OCI-LY3 (cell line): ENCODE measurements around the gene BEAN1.

Experiments used
- H2AFZ ChIP-seq: fragments of 200-600, 300-600 bp; shearing (Covaris generic); 2 replicates; pipeline ENCODE4 v1.6.0; 2014; ENCODE audit warnings: antibody characterized with exemption, low read depth, low read length
- H3K27ac ChIP-seq: fragments of 200-600, 300-600 bp; sonication (generic); 2 replicates; pipeline ENCODE4 v1.5.1; 2014; ENCODE audit warnings: mild to moderate bottlenecking, low read length, moderate library complexity, mixed read lengths
- H3K27me3 ChIP-seq: fragments of 200-600, 300-600 bp; sonication (generic); 2 replicates; pipeline ENCODE4 v1.6.1; 2014; ENCODE audit warnings: low read depth, low read length, mixed read lengths
- H3K36me3 ChIP-seq: fragments of 200-600, 300-600 bp; sonication (generic); replicated peaks from 2 replicates; pipeline ENCODE3; 2014; ENCODE audit warnings: low read depth, low read length, mixed read lengths
- H3K4me1 ChIP-seq: fragments of 300-600, 200-600 bp; sonication (generic); 2 replicates; pipeline ENCODE4 v1.6.1; 2014; ENCODE audit warnings: low read length, mixed read lengths
- H3K4me2 ChIP-seq: fragments of 200-600, 300-600 bp; sonication (generic); 2 replicates; pipeline ENCODE4 v1.6.1; 2014; ENCODE audit warnings: low read length, mixed read lengths
- H3K4me3 ChIP-seq: fragments of 300-600, 200-600 bp; sonication (generic); 2 replicates; pipeline ENCODE4 v1.5.1; 2014; ENCODE audit warnings: antibody characterized with exemption, mild to moderate bottlenecking, low read length, moderate library complexity
- H3K79me2 ChIP-seq: fragments of 300-600, 200-600 bp; shearing (Covaris generic); 2 replicates; pipeline ENCODE4 v1.6.1; 2014; ENCODE audit warnings: mild to moderate bottlenecking, low read length, mixed read lengths
- H3K9ac ChIP-seq: fragments of 300-600, 200-600 bp; shearing (Covaris generic); 2 replicates; pipeline ENCODE4 v1.6.0; 2014; ENCODE audit warnings: mild to moderate bottlenecking, low read length, moderate library complexity
- H3K9me3 ChIP-seq: fragments of 200-600, 300-600 bp; shearing (Covaris generic); 2 replicates; pipeline ENCODE4 v1.6.1; 2014; ENCODE audit warnings: low read length, mixed read lengths; ENCODE audit not compliant: insufficient read depth
- H4K20me1 ChIP-seq: fragments of 200-600, 300-600 bp; sonication (generic); 2 replicates; pipeline ENCODE4 v1.6.1; 2016; ENCODE audit warnings: low read length, mixed read lengths; ENCODE audit not compliant: insufficient read depth
- EZH2phosphoT487 ChIP-seq: fragments of 200-600 bp; shearing (Covaris generic); IDR thresholded peaks from 2 replicates; pipeline ENCODE4 v1.6.1; 2018; ENCODE audit warnings: antibody characterized with exemption, mixed run types, low read depth
- TF ChIP-seq, protein P1 (sequence below): fragments of 200-600, 300-600 bp; sonication (generic); IDR thresholded peaks from 2 replicates; pipeline ENCODE4 v1.5.1; 2014; ENCODE audit warnings: antibody characterized with exemption, low read length, low read depth

Gene BEAN1

GRCh38 chr16:66469291-66469946, 42.3 kb downstream of the BEAN1 start:
- no peak overlapping the region for H3K9ac ChIP-seq
- H2AFZ ChIP-seq = no peak overlapping the region
- H3K4me2 ChIP-seq = no peak overlapping the region
- H3K27me3 ChIP-seq = no peaks in the 10 kb centered on the region
- H3K4me3 ChIP-seq = no peak overlapping the region
- no peak overlapping the region for H3K27ac ChIP-seq
- no peaks in the 10 kb centered on the region for H3K79me2 ChIP-seq
- no peaks in the 10 kb centered on the region for H3K36me3 ChIP-seq
- H3K4me1 ChIP-seq = peaks cover 8% of the 10 kb centered on the region
- TF ChIP-seq, protein P1, sequence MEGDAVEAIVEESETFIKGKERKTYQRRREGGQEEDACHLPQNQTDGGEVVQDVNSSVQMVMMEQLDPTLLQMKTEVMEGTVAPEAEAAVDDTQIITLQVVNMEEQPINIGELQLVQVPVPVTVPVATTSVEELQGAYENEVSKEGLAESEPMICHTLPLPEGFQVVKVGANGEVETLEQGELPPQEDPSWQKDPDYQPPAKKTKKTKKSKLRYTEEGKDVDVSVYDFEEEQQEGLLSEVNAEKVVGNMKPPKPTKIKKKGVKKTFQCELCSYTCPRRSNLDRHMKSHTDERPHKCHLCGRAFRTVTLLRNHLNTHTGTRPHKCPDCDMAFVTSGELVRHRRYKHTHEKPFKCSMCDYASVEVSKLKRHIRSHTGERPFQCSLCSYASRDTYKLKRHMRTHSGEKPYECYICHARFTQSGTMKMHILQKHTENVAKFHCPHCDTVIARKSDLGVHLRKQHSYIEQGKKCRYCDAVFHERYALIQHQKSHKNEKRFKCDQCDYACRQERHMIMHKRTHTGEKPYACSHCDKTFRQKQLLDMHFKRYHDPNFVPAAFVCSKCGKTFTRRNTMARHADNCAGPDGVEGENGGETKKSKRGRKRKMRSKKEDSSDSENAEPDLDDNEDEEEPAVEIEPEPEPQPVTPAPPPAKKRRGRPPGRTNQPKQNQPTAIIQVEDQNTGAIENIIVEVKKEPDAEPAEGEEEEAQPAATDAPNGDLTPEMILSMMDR = no peak
- TF ChIP-seq EZH2phosphoT487 = no peak
- no peaks in the 10 kb centered on the region for H4K20me1 ChIP-seq
- H3K9me3 ChIP-seq = no peaks in the 10 kb centered on the region

DNA sequence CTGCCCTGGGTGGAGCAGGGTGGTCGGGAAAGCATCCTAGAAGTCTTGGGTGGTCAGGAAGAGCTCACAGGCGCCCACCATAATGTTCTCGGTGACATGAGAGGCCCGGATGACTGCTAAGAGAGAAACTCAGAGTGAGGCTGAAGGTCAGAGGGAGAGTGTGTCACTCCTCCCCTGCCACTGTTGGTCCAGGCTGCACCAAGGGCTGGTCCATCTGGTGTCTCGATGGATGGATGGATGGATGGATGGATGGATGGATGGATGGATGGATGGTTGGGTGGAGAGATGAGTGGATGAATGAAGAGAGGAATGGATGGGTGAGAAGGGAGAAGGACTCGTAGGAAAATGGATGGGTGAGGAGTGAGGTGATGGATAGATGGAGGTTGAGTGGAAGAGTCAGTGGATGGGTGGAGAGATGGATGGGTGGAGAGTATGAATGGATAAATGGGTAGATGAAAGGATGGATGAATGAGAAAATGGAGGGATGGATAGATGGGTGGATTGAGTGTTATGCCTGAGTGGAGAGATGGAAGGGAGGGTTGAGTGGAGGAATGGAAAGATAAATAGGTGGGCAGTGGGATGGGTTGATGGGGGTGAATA, 43.0 kb downstream of the BEAN1 start:
- H3K79me2 ChIP-seq = no peaks in the 10 kb centered on the region
- H3K4me1 ChIP-seq = peaks cover 13% of the 10 kb centered on the region
- H3K4me2 ChIP-seq = no peak overlapping the region
- H3K36me3 ChIP-seq = no peaks in the 10 kb centered on the region
- H3K27ac ChIP-seq = no peak overlapping the region
- no peak overlapping the region for H3K9ac ChIP-seq
- no peak for TF ChIP-seq EZH2phosphoT487
- TF ChIP-seq, protein P1 = no peak
- no peaks in the 10 kb centered on the region for H4K20me1 ChIP-seq
- no peaks in the 10 kb centered on the region for H3K9me3 ChIP-seq
- H3K4me3 ChIP-seq = no peak overlapping the region
- H3K27me3 ChIP-seq = no peaks in the 10 kb centered on the region
- H2AFZ ChIP-seq = no peak overlapping the region

DNA sequence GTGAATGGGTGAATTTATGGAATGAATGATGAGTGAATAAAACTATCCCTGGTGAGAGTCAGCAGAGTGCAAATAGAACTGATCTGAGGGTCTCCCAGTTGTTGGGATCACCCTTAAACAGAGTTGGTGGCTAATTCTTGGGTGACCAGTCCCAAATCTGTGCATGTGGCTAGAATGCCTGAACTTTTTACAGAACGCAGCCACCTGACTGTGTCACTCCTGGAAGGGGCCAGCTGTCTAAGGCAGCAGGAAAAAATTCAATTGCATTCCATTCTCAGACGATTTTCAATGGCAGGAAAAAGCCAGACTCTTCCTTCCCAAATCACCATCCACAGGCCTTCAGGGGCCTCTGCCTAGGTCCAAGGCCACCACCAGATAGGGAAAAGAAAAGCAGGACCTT, 43.5 kb downstream of the BEAN1 start:
- Histone ChIP-seq H3K9me3 (no peaks in the 10 kb centered on the region), H3K27ac (no peak overlapping the region), H3K27me3 (no peaks in the 10 kb centered on the region), H3K9ac (no peak overlapping the region), H3K4me3 (no peak overlapping the region), H3K36me3 (no peaks in the 10 kb centered on the region), H3K4me2 (no peak overlapping the region), H2AFZ (no peak overlapping the region), H3K4me1 (peaks cover 18% of the 10 kb centered on the region), H4K20me1 (no peaks in the 10 kb centered on the region), H3K79me2 (no peaks in the 10 kb centered on the region)
- TF ChIP-seq, protein P1 = no peak
- TF ChIP-seq EZH2phosphoT487 = no peak

DNA sequence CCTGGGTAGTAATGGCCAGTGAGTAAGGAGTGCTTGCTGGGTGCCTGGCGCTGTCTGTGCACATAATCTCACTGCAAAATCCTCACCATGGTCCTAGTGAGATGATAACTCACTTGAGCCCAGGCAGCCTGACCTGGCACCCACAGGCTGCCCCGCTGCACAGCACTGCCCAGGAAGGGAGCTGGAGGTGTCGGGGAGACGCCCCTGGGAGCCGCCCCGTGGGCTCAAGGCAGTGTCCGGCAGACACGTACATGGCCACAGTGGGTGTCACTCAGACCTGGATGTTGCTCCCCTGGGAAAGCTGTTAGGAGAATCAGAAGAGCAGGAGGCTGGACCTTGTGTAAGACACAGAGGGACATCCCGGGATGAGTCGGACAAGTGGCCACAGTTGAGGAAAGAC, 44.2 kb downstream of the BEAN1 start:
- peaks cover 22% of the 10 kb centered on the region for H3K4me1 ChIP-seq
- no peak overlapping the region for H2AFZ ChIP-seq
- no peaks in the 10 kb centered on the region for H3K27me3 ChIP-seq
- H3K9me3 ChIP-seq = no peaks in the 10 kb centered on the region
- H3K9ac ChIP-seq = no peak overlapping the region
- no peaks in the 10 kb centered on the region for H4K20me1 ChIP-seq
- H3K79me2 ChIP-seq = no peaks in the 10 kb centered on the region
- no peak overlapping the region for H3K27ac ChIP-seq
- no peak for TF ChIP-seq EZH2phosphoT487
- TF ChIP-seq, protein P1 = no peak
- H3K4me2 ChIP-seq = no peak overlapping the region
- no peaks in the 10 kb centered on the region for H3K36me3 ChIP-seq
- H3K4me3 ChIP-seq = no peak overlapping the region
